PFSK-1 (cell line): ENCODE data around the gene LAYN.

Source experiments
- FOXP2 ChIP-seq: optimal IDR thresholded peaks from 2 replicates; pipeline ENCODE3; 2011; ENCODE audit warnings: borderline replicate concordance, control low read depth, inconsistent platforms; ENCODE audit not compliant: insufficient read depth; ENCODE audit errors: extremely low read length, extremely low read depth
- POLR2AphosphoS5 ChIP-seq: IDR thresholded peaks from 2 replicates; pipeline ENCODE4 v1.6.1; 2012; ENCODE audit warnings: low read depth, mild to moderate bottlenecking, control low read depth, low read length, moderate library complexity
- SIN3A ChIP-seq: IDR thresholded peaks from 2 replicates; pipeline ENCODE4 v1.6.1; 2012; ENCODE audit warnings: mild to moderate bottlenecking, low read length, moderate library complexity, borderline replicate concordance; ENCODE audit not compliant: insufficient read depth
- TAF1 ChIP-seq: IDR thresholded peaks from 2 replicates; pipeline ENCODE4 v1.6.1; 2012; ENCODE audit warnings: low read length, control low read depth, borderline replicate concordance; ENCODE audit not compliant: insufficient read depth
- TF ChIP-seq, protein P1 (sequence below), 2 experiments: IDR thresholded peaks; 2 replicates each; pipeline versions ENCODE4 v1.6.1 to v1.8.0; 2011 to 2012; ENCODE audit warnings: low read depth in 2 of 2, low read length in 2 of 2, control low read depth in 1 of 2, inconsistent platforms in 1 of 2, mild to moderate bottlenecking in 1 of 2, moderate library complexity in 1 of 2; ENCODE audit not compliant: insufficient read depth in 1 of 2

Gene LAYN

DNA sequence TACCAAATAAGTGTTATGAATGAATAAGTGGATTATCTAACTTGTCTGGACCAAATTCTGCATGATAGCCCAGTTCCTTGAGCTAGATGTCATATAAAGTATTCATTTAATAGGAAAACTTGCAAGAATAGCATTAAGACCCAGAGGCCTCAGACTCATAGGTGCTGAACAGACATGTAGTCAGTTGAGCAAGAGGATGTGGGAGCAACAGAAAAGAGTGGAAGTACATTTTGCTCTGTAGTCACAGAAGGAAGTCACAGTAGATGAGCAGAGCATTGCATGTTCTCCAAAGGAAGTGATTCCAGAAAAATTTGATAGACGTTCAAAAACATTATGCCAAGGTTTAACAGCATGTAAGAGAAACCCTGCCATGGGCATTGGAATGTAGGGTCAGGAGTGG is 16.5 kb upstream of the LAYN start:
- no peak for TF ChIP-seq POLR2AphosphoS5
- TF ChIP-seq, protein P1, sequence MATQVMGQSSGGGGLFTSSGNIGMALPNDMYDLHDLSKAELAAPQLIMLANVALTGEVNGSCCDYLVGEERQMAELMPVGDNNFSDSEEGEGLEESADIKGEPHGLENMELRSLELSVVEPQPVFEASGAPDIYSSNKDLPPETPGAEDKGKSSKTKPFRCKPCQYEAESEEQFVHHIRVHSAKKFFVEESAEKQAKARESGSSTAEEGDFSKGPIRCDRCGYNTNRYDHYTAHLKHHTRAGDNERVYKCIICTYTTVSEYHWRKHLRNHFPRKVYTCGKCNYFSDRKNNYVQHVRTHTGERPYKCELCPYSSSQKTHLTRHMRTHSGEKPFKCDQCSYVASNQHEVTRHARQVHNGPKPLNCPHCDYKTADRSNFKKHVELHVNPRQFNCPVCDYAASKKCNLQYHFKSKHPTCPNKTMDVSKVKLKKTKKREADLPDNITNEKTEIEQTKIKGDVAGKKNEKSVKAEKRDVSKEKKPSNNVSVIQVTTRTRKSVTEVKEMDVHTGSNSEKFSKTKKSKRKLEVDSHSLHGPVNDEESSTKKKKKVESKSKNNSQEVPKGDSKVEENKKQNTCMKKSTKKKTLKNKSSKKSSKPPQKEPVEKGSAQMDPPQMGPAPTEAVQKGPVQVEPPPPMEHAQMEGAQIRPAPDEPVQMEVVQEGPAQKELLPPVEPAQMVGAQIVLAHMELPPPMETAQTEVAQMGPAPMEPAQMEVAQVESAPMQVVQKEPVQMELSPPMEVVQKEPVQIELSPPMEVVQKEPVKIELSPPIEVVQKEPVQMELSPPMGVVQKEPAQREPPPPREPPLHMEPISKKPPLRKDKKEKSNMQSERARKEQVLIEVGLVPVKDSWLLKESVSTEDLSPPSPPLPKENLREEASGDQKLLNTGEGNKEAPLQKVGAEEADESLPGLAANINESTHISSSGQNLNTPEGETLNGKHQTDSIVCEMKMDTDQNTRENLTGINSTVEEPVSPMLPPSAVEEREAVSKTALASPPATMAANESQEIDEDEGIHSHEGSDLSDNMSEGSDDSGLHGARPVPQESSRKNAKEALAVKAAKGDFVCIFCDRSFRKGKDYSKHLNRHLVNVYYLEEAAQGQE (IDR thresholded peaks at IDR 0.05; ENCODE audit: insufficient read depth in 1 of 2, low read depth in 2 of 2, low read length in 2 of 2): no peak
- no peak for TF ChIP-seq SIN3A
- TF ChIP-seq TAF1: no peak
- no peak for TF ChIP-seq FOXP2

DNA sequence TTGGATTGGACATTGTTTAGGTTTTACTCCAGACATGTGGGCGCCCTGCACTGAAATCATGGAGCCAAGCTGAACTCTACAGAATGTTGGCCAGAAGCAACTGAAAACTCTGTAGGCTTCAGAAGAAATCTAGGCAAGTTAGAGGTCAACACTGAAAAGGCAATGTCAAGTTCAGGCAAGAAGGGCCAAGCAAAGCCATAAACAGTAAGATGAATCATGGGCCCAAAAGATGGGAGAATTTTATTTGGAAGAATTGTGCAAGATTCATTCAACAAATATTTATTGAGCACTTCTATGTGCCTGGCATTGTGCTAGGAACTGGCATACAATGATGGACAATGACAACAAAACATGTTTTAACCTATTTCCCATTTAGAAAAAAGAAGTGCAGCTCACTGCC is 15.1 kb upstream of the LAYN start:
- TF ChIP-seq SIN3A (no peak), FOXP2 (no peak), POLR2AphosphoS5 (no peak), TAF1 (no peak)
- TF ChIP-seq, protein P1 (IDR thresholded peaks at IDR 0.05; ENCODE audit: insufficient read depth in 1 of 2, low read depth in 2 of 2, low read length in 2 of 2): no peak

DNA sequence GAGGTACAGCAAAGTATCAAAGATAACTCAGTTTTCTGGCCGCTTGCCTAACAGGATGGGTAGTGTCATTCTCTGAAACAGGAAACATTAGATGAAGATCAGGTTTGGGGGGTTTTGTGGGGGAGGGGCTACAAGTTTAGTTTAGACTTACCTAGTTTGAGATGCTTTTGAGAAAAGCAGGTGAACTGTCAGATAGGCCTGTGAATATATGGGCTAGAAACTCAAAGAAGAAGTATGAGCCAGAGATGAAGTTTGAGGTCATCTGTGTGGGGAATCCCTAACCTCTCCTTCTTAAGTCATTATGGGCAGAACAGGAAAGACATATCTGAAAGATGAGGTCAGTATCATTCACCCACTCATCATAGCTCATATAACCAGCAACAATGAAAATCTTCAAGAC is 14.0 kb upstream of the LAYN start:
- TF ChIP-seq POLR2AphosphoS5: no peak

DNA sequence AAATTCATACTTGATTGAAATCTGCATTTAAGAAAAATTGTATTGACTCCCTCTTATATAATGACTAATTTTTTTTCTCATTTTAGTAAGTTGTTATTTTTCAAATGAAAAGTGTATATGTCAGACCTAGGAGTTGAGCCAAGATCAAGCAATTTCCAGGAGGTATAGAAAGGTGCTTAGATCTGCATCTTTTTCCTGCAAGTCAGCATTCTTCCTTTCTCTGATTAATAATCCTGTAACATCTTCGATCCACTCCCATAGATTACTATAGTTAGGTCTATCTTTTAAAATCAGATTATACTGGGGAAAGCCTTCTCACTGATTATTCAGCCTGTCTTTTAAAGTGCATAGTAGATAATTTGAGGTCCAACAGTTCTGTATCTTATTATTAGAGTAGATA is 13.2 kb upstream of the LAYN start:
- TF ChIP-seq, protein P1 (IDR thresholded peaks at IDR 0.05; ENCODE audit: insufficient read depth in 1 of 2, low read depth in 2 of 2, low read length in 2 of 2): no peak
- TF ChIP-seq SIN3A (no peak), POLR2AphosphoS5 (no peak), FOXP2 (no peak), TAF1 (no peak)

DNA sequence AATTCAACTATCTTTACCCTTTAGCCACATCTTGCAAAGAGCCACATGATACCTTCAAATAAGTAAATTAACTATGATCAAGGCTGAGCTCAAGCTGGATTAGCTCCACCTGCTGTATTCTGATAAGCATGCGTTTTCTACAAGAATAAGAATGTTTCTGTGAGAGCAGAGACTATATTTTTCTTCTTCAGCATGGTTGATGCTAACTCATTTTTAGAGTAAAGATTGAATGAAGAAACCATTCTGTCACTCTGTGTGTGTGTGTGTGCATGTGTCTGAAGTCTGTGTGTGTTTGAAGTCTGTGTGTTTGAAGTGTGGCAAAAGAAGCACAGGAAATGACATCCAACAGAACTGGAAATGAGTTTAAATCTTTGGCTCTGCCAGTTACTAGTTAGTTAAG is 12.0 kb upstream of the LAYN start:
- TF ChIP-seq SIN3A: no peak
- no peak for TF ChIP-seq TAF1
- no peak for TF ChIP-seq POLR2AphosphoS5
- TF ChIP-seq, protein P1 (IDR thresholded peaks at IDR 0.05; ENCODE audit: insufficient read depth in 1 of 2, low read depth in 2 of 2, low read length in 2 of 2): no peak
- no peak for TF ChIP-seq FOXP2

DNA sequence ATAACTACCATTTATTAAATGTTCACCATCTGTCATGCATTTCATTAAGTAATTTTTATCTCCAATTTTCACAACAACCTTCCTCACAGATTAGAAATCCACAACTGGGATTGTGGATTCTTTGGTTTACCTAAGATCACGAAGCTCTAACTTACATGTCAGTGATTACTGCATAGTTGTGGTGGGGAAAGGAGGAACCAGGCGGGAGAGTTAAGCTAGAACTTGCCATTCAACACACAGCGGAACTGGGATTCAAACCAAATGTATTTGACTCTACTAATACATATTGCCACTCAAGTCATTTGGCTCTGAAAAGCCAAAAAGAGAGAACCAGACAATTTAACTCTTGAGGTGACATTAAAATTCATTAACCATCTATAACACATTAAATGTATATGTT is 10.4 kb upstream of the LAYN start:
- TF ChIP-seq, protein P1 (IDR thresholded peaks at IDR 0.05; ENCODE audit: insufficient read depth in 1 of 2, low read depth in 2 of 2, low read length in 2 of 2): no peak
- no peak for TF ChIP-seq POLR2AphosphoS5
- TF ChIP-seq SIN3A: no peak
- no peak for TF ChIP-seq FOXP2
- no peak for TF ChIP-seq TAF1
